Hepatocyte (in vitro differentiated cells): Measurements from ENCODE around the gene ELOVL5.

Experiments used
- CTCF ChIP-seq: fragments of 200-600 bp; sonication (generic); IDR thresholded peaks from 2 replicates; pipeline ENCODE4 v1.5.1; 2016; ENCODE audit warnings: antibody characterized with exemption, mild to moderate bottlenecking; ENCODE audit not compliant: poor library complexity
- EZH2 ChIP-seq: fragments of 200-600 bp; sonication (generic); IDR thresholded peaks from 2 replicates; pipeline ENCODE4 v1.6.1; 2016; ENCODE audit warnings: antibody characterized with exemption, mild to moderate bottlenecking, borderline replicate concordance

GRCh38 chr6:53344969-53345368 lies 3.8 kb downstream of the ELOVL5 start:
- no peak for TF ChIP-seq CTCF
- TF ChIP-seq EZH2, result no peak
